ENCODE data around the gene PGP. TPM values are rescaled to one million over a fixed set of nuclear protein-coding genes. Genes with fewer than 3 reads are reported as not detected.

Gene PGP
- total and polyA plus RNA-seq, 2 of the 4 experiments (the other 2 are of a cell fraction), result 4.1 to 9.4 TPM

- DNase-seq (no peak), ATAC-seq (ENCODE audit: low read depth) (no peak)
- H2AK9ac ChIP-seq (replicated peaks; ENCODE audit: low read depth, low read length, poor library complexity), result no peak overlapping the region
- 98% methylated on average over 20 of the region's 41 CpGs; no CpG with 5 or more reads in 1 of the 2 experiments for WGBS, 2 experiments (ENCODE audit: extremely low coverage in 2 of 2, insufficient read length in 1 of 2)
- H2BK5ac ChIP-seq (ENCODE audit: low read depth, low read length, poor library complexity, severe bottlenecking), result no peak overlapping the region
- ChIA-PET POLR2A (ENCODE audit: unreplicated experiment) (interaction anchor here (0.5 kb wide), 1 partner anchor 243 kb away, joined by 6 read pairs; the partner anchor contains the start of gene TBC1D24), CTCF (interaction anchor here (0.6 kb wide), 1 partner anchor 185 kb away, joined by 4 read pairs; no protein-coding TSS in a partner anchor)
- no peak overlapping the region for H2AFZ ChIP-seq (replicated peaks; ENCODE audit: low read length, poor library complexity)
- H3K23ac ChIP-seq (ENCODE audit: low read depth, low read length), result no peak overlapping the region
- no peaks in the 10 kb centered on the region for H3K9me3 ChIP-seq (ENCODE audit: control insufficient read depth, insufficient read depth, low read length)
- no peak overlapping the region for H3K9ac ChIP-seq (ENCODE audit: low read depth, low read length)
- TF ChIP-seq ELK1 (IDR thresholded peaks at IDR 0.05; ENCODE audit: borderline replicate concordance, low read depth, low read length), result no peak
- TF ChIP-seq USF2 (IDR thresholded peaks at IDR 0.05; ENCODE audit: low read depth, low read length), result no peak
- TF ChIP-seq MAZ (IDR thresholded peaks at IDR 0.05; ENCODE audit: borderline replicate concordance, low read depth, low read length), result no peak
- peaks cover 5% of the 10 kb centered on the region; the same call in 1 of the 2 replicates for H3K4me1 ChIP-seq (ENCODE audit: control insufficient read depth, insufficient read depth, low read length)
- no peaks in the 10 kb centered on the region for H3K9me1 ChIP-seq (ENCODE audit: insufficient read depth, low read length)
- no peak overlapping the region for H4K5ac ChIP-seq (ENCODE audit: low read depth, low read length)
- no peak overlapping the region for H2BK120ac ChIP-seq (ENCODE audit: low read depth, low read length)
- in situ Hi-C loops (cut with MboI; ENCODE audit: low sequenced_read_pairs), result no loop called here
- H4K8ac ChIP-seq (ENCODE audit: low read depth in 2 of 2, low read length in 2 of 2), result no peak overlapping the region
- H3K27me3 ChIP-seq (ENCODE audit: control insufficient read depth, insufficient read depth, low read length), result peaks cover 6% of the 10 kb centered on the region
- no peak overlapping the region for H3K18ac ChIP-seq (ENCODE audit: low read depth, low read length)
- H3K14ac ChIP-seq (replicated peaks; ENCODE audit: low read depth, low read length), result no peak overlapping the region
- H4K20me1 ChIP-seq (ENCODE audit: insufficient read depth, low read length), result peaks cover 24% of the 10 kb centered on the region
- no TSS peak for BruUV-seq (replicated peaks)
- no peak overlapping the region for H4K91ac ChIP-seq (ENCODE audit: insufficient read depth, low read depth, low read length)
- intact Hi-C loops (cut with micrococcal nuclease), result no loop called here
- H3K27ac ChIP-seq (ENCODE audit: insufficient read depth, low read length), result no peak overlapping the region
- peaks cover 60% of the 10 kb centered on the region for H3K36me3 ChIP-seq (ENCODE audit: control insufficient read depth, insufficient read depth, low read length)
- no peak overlapping the region for H2BK15ac ChIP-seq (ENCODE audit: low read depth, low read length)
- H3K4ac ChIP-seq (ENCODE audit: low read depth, low read length), result no peak overlapping the region
- no peak overlapping the region for H2BK20ac ChIP-seq (ENCODE audit: low read depth, low read length)
- H3K79me1 ChIP-seq (ENCODE audit: low read depth in 1 of 2, low read length in 2 of 2), result peaks cover 0 to 15% of the 10 kb centered on the region in 2 experiments; a peak in 3 of 4 replicates
- no peak overlapping the region for H3K4me2 ChIP-seq (ENCODE audit: low read depth, low read length)
- no peak overlapping the region for H2AK5ac ChIP-seq (ENCODE audit: low read depth, low read length)
- H3K56ac ChIP-seq (ENCODE audit: extremely low read depth, insufficient read depth, low read length), result no peak overlapping the region
- dilution Hi-C loops (cut with HindIII; ENCODE audit: low sequenced_read_pairs, unreplicated experiment), result no loop called here
- no peak overlapping the region for H3K4me3 ChIP-seq (ENCODE audit: insufficient read depth, low read depth, low read length)
These were observed 17.7 kb upstream of the PGP start for GRCh38 chr16:2232094-2232990.
